Sigmoid colon (tissue), 4 donors: Measurements from ENCODE around the gene KIRREL3.

Experiments
- EP300 ChIP-seq, 4 donors: sonication (generic); formaldehyde crosslinking; IDR thresholded peaks; one replicate each; pipeline ENCODE4 v1.6.1; 2017; ENCODE audit warnings: antibody characterized with exemption in 4 of 4
- POLR2A ChIP-seq, 2 donors: fragments of 450-650 bp; IDR thresholded peaks; one replicate each; pipeline ENCODE4 v1.6.1; 2016; ENCODE audit warnings: antibody characterized with exemption in 2 of 2, mild to moderate bottlenecking in 2 of 2, moderate library complexity in 2 of 2
- POLR2AphosphoS5 ChIP-seq, 4 donors: sonication (generic); formaldehyde crosslinking; IDR thresholded peaks; one replicate each; pipeline ENCODE4 v1.6.1; 2017; ENCODE audit warnings: antibody characterized with exemption in 4 of 4
- TF ChIP-seq, protein P1 (sequence below), 4 experiments: fragments of 450-650 bp in 3 of 4; fragments of 200-600 bp in 1 of 4; IDR thresholded peaks; one replicate each; pipeline ENCODE4 v1.5.1; 2016 to 2019; ENCODE audit warnings: antibody characterized with exemption in 4 of 4, mild to moderate bottlenecking in 3 of 4, moderate library complexity in 2 of 4

DNA sequence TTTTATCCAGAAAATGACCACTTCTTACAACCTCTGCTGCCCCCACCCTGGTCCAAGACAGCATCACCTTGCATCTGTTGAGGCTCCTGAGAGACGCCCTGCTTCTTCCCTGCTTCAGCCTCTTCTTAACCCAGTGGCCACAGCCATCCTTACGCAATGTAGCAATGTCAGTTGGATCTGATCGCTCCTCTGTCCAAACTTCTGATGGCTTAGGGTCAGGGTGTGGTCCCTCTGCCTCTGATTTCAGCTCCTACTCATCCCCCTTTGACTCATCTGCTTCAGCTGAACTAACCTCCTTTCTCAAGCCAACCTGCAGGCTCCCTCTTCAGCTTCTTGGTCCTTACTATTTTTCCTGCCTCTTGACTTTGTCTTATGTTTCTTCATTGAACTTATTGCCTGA is 280.8 kb downstream of the KIRREL3 start:
- TF ChIP-seq POLR2A (IDR thresholded peaks at IDR 0.05): no peak
- TF ChIP-seq POLR2AphosphoS5 (IDR thresholded peaks at IDR 0.05): no peak
- TF ChIP-seq, protein P1, sequence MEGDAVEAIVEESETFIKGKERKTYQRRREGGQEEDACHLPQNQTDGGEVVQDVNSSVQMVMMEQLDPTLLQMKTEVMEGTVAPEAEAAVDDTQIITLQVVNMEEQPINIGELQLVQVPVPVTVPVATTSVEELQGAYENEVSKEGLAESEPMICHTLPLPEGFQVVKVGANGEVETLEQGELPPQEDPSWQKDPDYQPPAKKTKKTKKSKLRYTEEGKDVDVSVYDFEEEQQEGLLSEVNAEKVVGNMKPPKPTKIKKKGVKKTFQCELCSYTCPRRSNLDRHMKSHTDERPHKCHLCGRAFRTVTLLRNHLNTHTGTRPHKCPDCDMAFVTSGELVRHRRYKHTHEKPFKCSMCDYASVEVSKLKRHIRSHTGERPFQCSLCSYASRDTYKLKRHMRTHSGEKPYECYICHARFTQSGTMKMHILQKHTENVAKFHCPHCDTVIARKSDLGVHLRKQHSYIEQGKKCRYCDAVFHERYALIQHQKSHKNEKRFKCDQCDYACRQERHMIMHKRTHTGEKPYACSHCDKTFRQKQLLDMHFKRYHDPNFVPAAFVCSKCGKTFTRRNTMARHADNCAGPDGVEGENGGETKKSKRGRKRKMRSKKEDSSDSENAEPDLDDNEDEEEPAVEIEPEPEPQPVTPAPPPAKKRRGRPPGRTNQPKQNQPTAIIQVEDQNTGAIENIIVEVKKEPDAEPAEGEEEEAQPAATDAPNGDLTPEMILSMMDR (IDR thresholded peaks at IDR 0.05): no peak
- no peak for TF ChIP-seq EP300 (IDR thresholded peaks at IDR 0.05)
